GM10266 (cell line): ENCODE results near the gene SUPT3H.
"Not testable (repeated sequence)": the region's sequence is repeated elsewhere in the genome, so short reads cannot be mapped to it uniquely, and the experiment has no call there.

Experiments
- DNase-seq: peaks from one replicate; pipeline ENCODE4 v3.0.0; 2012; ENCODE audit errors: extremely low spot score
- TF ChIP-seq, protein P1 (sequence below): IDR thresholded peaks from 2 replicates; pipeline ENCODE4 v1.5.1; 2012; ENCODE audit warnings: mild to moderate bottlenecking, low read depth; ENCODE audit not compliant: control insufficient read depth, insufficient read depth; ENCODE audit errors: missing control alignments

The SUPT3H gene

DNA sequence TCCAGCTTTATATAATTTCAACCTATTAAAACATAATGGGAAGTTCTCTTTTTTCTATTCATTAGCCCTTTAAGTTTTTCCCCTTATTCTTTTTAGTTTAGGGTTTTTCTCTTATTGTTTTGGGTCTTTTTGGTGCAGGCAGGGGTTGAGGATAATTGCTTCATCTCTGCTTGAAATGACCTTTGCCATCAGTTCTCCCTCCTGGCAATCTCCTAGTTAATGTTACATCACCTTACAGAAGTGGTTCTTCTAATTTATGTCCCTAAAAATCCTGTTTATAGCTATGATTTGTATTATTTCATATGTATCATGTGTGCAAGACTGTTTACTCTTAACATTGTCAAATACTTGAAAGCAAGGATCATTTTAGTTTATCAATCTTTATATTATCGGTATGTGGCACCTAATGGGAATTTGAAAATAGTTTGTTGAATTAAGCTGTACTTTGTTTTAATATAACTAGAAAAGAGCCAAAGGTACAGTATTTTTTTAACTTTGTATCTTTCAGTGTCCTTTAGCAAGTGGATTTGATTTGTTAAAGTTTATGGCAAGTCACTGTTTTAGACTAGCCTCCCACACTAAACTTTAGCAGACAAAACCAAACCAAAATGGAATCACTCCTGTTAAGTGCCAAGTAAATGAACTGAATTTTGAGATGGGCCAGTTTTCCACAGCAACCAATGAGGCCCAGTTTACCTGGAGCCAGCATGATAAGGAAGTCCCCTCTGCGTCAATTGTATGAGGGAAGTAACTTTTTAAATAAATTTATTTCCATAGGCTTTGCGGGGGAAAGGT lies 76.2 kb downstream of the SUPT3H start:
- TF ChIP-seq, protein P1, sequence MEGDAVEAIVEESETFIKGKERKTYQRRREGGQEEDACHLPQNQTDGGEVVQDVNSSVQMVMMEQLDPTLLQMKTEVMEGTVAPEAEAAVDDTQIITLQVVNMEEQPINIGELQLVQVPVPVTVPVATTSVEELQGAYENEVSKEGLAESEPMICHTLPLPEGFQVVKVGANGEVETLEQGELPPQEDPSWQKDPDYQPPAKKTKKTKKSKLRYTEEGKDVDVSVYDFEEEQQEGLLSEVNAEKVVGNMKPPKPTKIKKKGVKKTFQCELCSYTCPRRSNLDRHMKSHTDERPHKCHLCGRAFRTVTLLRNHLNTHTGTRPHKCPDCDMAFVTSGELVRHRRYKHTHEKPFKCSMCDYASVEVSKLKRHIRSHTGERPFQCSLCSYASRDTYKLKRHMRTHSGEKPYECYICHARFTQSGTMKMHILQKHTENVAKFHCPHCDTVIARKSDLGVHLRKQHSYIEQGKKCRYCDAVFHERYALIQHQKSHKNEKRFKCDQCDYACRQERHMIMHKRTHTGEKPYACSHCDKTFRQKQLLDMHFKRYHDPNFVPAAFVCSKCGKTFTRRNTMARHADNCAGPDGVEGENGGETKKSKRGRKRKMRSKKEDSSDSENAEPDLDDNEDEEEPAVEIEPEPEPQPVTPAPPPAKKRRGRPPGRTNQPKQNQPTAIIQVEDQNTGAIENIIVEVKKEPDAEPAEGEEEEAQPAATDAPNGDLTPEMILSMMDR, result no peak
- DNase-seq, result no peak

DNA sequence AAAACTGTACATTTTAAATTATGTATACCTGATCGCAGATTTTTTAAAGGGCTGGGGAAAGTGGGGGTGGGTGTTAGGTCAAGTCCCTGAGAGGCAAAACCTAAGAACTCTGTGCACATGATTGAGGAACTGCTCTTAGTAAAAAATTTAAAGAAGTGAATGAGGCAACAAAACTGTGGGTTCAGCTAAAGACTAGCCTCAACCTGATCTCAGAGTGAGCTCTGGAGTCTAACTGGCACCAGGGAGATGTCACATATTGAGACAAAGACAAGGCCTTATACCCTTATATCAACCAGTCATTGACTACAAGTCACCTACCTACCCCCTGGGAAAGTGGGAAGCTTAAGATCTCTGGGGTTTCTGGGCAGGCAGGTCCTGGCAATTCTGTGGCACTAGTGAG lies 77.0 kb downstream of the SUPT3H start:
- TF ChIP-seq, protein P1, result no peak
- DNase-seq, result no peak

DNA sequence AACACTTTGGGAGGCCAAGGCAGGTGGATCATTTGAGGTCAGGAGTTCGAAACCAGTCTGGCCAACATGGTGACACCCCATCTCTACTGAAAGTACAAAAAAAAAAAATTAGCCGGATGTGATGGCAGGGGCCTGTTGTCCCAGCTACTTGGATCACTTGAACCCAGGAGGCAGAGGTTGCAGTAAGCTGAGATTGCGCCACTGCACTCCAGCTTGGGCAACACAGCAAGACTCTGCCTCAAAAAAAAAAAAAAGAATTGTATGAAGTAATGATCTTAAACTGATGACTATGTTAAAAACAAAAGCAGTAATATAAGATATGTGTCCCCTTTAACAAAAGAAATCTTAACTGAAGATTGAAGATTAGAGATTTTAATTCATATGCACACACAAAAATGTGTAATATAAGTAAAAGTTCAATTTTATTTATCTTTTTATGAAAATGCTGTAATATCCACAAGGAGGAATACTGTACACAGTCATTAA lies 78.6 kb downstream of the SUPT3H start:
- TF ChIP-seq, protein P1, result no peak
- DNase-seq, result no peak

DNA sequence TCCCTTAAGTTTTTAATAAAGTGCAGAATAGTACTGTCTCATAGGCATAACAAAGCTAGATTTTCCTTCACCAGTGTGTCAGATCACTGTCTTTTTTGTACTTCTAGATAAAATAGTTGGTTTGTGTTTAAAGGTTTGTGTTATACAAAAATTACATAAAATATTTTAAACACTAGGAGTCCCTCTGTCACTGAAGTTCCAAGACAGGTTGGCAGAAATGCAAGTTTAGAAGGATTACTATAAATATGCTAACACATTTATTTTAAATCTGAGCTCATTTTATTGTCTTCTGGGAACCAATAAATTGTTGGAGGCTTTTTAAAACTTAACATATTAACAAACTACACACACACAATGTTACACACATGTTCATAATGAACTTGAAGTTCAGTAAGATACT lies 80.4 kb downstream of the SUPT3H start:
- DNase-seq, result no peak
- TF ChIP-seq, protein P1, result no peak

DNA sequence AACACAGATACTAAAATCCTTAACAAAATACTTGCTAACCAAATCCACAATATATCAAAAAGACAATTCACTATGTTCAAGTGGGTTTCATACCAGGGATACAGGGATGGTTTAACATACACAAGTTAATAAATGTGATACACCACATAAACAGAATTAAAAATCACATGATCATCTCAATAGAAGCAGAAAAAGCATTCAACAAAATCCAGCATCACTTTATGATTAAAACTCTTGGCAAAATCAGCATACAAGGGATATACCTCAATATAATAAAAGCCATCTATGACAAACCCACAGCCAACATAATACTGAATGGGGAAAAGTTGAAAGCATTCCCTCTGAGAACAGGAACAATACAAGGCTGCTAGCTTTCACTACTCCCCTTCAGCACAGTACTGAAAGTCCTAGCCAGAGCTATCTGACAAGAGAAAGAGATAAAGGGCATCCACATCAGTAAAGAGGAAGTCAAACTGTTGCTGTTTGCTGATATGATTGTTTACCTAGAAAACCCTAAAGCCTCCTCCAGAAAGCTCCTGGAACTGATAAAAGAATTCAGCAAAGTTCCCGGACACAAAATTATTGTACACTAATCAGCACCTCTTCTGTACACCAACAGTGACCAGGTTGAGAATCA lies 83.6 kb downstream of the SUPT3H start:
- DNase-seq, result not testable (repeated sequence)

DNA sequence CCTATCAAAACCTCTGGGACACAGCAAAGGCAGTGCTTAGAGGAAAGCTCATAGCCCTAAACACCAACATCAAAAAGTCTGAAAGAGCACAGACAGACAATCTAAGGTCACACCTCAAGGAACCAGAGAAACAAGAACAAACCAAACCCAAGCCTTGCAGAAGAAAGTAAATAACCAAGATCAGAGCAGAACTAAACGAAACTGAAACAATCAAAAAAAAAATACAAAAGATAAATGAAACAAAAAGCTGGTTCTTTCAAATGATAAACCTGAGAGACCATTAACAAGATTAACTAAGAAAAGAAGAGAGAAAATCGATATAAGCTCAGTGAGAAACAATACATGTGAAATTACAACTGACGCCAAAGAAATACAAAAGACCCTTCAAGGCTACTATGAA lies 84.4 kb downstream of the SUPT3H start:
- no peak for DNase-seq
- TF ChIP-seq, protein P1, result no peak

DNA sequence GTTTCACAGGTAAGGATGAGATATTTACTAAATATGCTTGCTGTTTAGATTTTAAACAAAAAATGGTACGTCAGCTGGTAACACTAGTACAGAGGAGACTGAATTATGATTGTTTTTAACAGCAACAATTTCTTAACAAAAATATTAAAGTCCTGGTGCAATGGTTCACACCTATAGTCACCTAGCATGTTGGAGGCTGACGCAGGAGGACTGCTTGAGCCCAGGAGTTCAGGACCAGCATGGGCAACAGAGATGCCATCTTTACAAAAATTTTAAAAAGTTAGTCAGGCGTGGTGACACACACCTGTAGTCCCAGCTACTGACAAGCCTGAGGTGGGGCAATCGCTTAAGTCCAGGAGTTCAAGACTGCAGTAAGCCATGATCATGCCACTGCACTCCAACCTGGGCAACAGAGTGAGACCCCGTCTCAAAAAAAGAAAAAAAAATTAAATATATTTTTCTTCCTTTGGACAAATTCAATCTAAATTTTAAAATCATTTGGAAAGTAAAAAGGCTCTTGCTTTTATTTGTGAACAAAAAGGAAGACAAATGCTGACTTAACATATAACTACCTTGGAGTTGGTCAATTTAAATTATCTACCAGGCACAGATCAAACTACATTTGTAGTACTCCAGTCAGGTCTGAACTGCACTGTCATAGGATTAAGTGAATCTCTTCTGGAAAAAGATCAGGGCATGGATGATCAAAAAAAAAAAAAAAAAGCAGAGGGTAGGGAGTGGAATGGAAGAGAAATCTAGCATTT lies 87.8 kb downstream of the SUPT3H start:
- TF ChIP-seq, protein P1, result no peak
- no peak for DNase-seq

DNA sequence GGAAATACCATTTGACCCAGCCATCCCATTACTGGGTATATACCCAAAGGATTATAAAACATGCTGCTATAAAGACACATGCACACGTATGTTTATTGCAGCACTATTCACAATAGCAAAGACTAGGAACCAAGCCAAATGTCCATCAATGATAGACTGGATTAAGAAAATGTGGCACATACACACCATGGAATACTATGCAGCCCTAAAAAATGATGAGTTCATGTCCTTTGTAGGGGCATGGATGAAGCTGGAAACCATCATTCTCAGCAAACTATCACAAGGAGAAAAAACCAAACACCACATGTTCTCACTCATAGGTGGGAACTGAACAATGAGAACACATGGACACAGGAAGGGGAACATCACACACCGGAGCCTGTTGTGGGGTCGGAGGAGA lies 91.0 kb downstream of the SUPT3H start:
- not testable (repeated sequence) for DNase-seq
